Right lobe of liver (tissue), 4 donors: ENCODE data around the gene TBC1D2.

Experiments used
- CTCF ChIP-seq, 4 donors: fragments of 200-600 bp in 3 of 4; fragments of 450-650 bp in 1 of 4; IDR thresholded peaks; one replicate each; pipeline versions ENCODE4 v1.5.1 to v1.8.0; 2016 to 2022; ENCODE audit warnings: antibody characterized with exemption in 4 of 4, mild to moderate bottlenecking in 2 of 4
- POLR2A ChIP-seq: fragments of 450-650 bp; IDR thresholded peaks from one replicate; pipeline ENCODE4 v1.6.1; 2017; ENCODE audit warnings: antibody characterized with exemption, mild to moderate bottlenecking
- donor health status: DM: no; HTN: no; CAD: no.
- donor health status: DM: no; HTN: no; CAD: no.
- donor health status: DM: no; HTN: yes; CAD: no.

GRCh38 chr9:98222885-98223691 is 32.4 kb downstream of the TBC1D2 start:
- TF ChIP-seq CTCF (IDR thresholded peaks at IDR 0.05) (no peak), POLR2A (no peak)
